ENCODE measurements around the gene HARS1. TPM values are rescaled to one million over a fixed set of nuclear protein-coding genes. Genes with fewer than 3 reads are reported as not detected.
"Not testable (repeated sequence)": the region's sequence is repeated elsewhere in the genome, so short reads cannot be mapped to it uniquely, and the experiment has no call there.

HARS1 gene
- total and polyA plus RNA-seq, 4 donors = 43.8 to 54.6 (median 48.4) TPM

- no peaks in the 10 kb centered on the region for H3K9me3 ChIP-seq (ENCODE audit: control insufficient read depth in 4 of 4, insufficient read depth in 3 of 4, low read length in 3 of 4)
- ATAC-seq (ENCODE audit: insufficient read depth, low FRiP score) = peak; percentile 97
- H3K4me1 ChIP-seq (ENCODE audit: control insufficient read depth in 5 of 5, insufficient read depth in 5 of 5, low read length in 5 of 5) = peaks cover 0 to 10% (median 3%) of the 10 kb centered on the region in 5 donors
- H3K9ac ChIP-seq (ENCODE audit: insufficient read depth in 1 of 2, low read length in 2 of 2) = peak within 1 kb of the TSS; percentile 33 to 78
- no peaks in the 10 kb centered on the region for H3K27me3 ChIP-seq (ENCODE audit: control insufficient read depth in 3 of 3, insufficient read depth in 3 of 3, low read length in 2 of 3)
- peak within 1 kb of the TSS; percentile 91 to 96 for H3K27ac ChIP-seq (ENCODE audit: low read depth in 1 of 2, low read length in 1 of 2)
- peaks cover 31 to 46% (median 33%) of the 10 kb centered on the region in 4 donors for H3K36me3 ChIP-seq (ENCODE audit: control insufficient read depth in 4 of 4, insufficient read depth in 4 of 4, low read length in 4 of 4)
- peak; percentile 94 to 96 (median 95) for DNase-seq
- TF ChIP-seq CTCF (IDR thresholded peaks at IDR 0.05; ENCODE audit: control extremely low read depth, extremely low read depth) = no peak
- H3K4me3 ChIP-seq = peak within 1 kb of the TSS; percentile 86
- WGBS, 2 donors = 0 to 1% methylated on average over 52 to 54 of the region's 54 CpGs
Measured at GRCh38 chr5:140664359-140665119, 26.6 kb downstream of the HARS1 start, which contains the start of gene WDR55. WDR55 (plus strand) TSS chr5:140664904; CDS start chr5:140664913, 9 bp downstream.

GRCh38 chr5:140664030-140664358, 27.2 kb downstream of the HARS1 start:
- TF ChIP-seq CTCF (IDR thresholded peaks at IDR 0.05; ENCODE audit: control extremely low read depth, extremely low read depth) = no peak
- Histone ChIP-seq H3K9me3 (ENCODE audit: control insufficient read depth in 4 of 4, insufficient read depth in 3 of 4, low read length in 3 of 4) (no peaks in the 10 kb centered on the region), H3K27ac (ENCODE audit: low read depth in 1 of 2, low read length in 1 of 2) (peak overlapping the region; percentile 91 to 96), H3K4me3 (peak overlapping the region; percentile 45), H3K27me3 (ENCODE audit: control insufficient read depth in 3 of 3, insufficient read depth in 3 of 3, low read length in 2 of 3) (no peaks in the 10 kb centered on the region), H3K9ac (ENCODE audit: insufficient read depth in 1 of 2, low read length in 2 of 2) (peak overlapping the region in 1 of 2 donors; percentile 78), H3K36me3 (ENCODE audit: control insufficient read depth in 4 of 4, insufficient read depth in 4 of 4, low read length in 4 of 4) (peaks cover 30 to 44% (median 39%) of the 10 kb centered on the region in 4 donors), H3K4me1 (ENCODE audit: control insufficient read depth in 5 of 5, insufficient read depth in 5 of 5, low read length in 5 of 5) (peaks cover 0 to 10% (median 3%) of the 10 kb centered on the region in 5 donors)
- DNase-seq (no peak), ATAC-seq (ENCODE audit: insufficient read depth, low FRiP score) (peak; percentile 4)
- WGBS, 2 donors = 12 to 18% methylated on average over 18 of the region's 18 CpGs

GRCh38 chr5:140660371-140660770, 30.8 kb downstream of the HARS1 start:
- H3K9ac ChIP-seq (ENCODE audit: insufficient read depth in 1 of 2, low read length in 2 of 2) = not testable (repeated sequence)
- peaks cover 36 to 58% (median 48%) of the 10 kb centered on the region in 4 donors for H3K36me3 ChIP-seq (ENCODE audit: control insufficient read depth in 4 of 4, insufficient read depth in 4 of 4, low read length in 4 of 4)

GRCh38 chr5:140658870-140659269, 32.3 kb downstream of the HARS1 start:
- Histone ChIP-seq H3K27ac (ENCODE audit: low read depth in 1 of 2, low read length in 1 of 2) (no peak overlapping the region), H3K27me3 (ENCODE audit: control insufficient read depth in 3 of 3, insufficient read depth in 3 of 3, low read length in 2 of 3) (no peaks in the 10 kb centered on the region), H3K9ac (ENCODE audit: insufficient read depth in 1 of 2, low read length in 2 of 2) (no peak overlapping the region), H3K4me3 (no peak overlapping the region), H3K9me3 (ENCODE audit: control insufficient read depth in 4 of 4, insufficient read depth in 3 of 4, low read length in 3 of 4) (no peaks in the 10 kb centered on the region), H3K4me1 (ENCODE audit: control insufficient read depth in 5 of 5, insufficient read depth in 5 of 5, low read length in 5 of 5) (peaks cover 0 to 2% (median 0%) of the 10 kb centered on the region in 5 donors), H3K36me3 (ENCODE audit: control insufficient read depth in 4 of 4, insufficient read depth in 4 of 4, low read length in 4 of 4) (peaks cover 51 to 64% (median 55%) of the 10 kb centered on the region in 4 donors)
- no peak for TF ChIP-seq CTCF (IDR thresholded peaks at IDR 0.05; ENCODE audit: control extremely low read depth, extremely low read depth)
- DNase-seq (no peak), ATAC-seq (ENCODE audit: insufficient read depth, low FRiP score) (no peak)
- 97 to 98% methylated on average over 17 of the region's 17 CpGs for whole genome bisulfite sequencing, 2 donors

More at GRCh38 chr5:140660371-140660770, 30.8 kb downstream of the HARS1 start:
- not testable (repeated sequence) for H3K4me1 ChIP-seq (ENCODE audit: control insufficient read depth in 5 of 5, insufficient read depth in 5 of 5, low read length in 5 of 5); H3K9me3 ChIP-seq (ENCODE audit: control insufficient read depth in 4 of 4, insufficient read depth in 3 of 4, low read length in 3 of 4); H3K27ac ChIP-seq (ENCODE audit: low read depth in 1 of 2, low read length in 1 of 2); DNase-seq; H3K4me3 ChIP-seq; H3K27me3 ChIP-seq (ENCODE audit: control insufficient read depth in 3 of 3, insufficient read depth in 3 of 3, low read length in 2 of 3); ATAC-seq (ENCODE audit: insufficient read depth, low FRiP score)
- WGBS, 2 donors = 89 to 90% methylated on average over 6 of the region's 6 CpGs
